ENCODE measurements around the gene SPACA7. TPM values are rescaled to one million over a fixed set of nuclear protein-coding genes. Genes with fewer than 3 reads are reported as not detected.

Gene SPACA7
- total and polyA plus RNA-seq, 10 of the 15 experiments (the other 5 are each of a cell fraction or from before 2014, with no cell fraction given), result not detected

DNA sequence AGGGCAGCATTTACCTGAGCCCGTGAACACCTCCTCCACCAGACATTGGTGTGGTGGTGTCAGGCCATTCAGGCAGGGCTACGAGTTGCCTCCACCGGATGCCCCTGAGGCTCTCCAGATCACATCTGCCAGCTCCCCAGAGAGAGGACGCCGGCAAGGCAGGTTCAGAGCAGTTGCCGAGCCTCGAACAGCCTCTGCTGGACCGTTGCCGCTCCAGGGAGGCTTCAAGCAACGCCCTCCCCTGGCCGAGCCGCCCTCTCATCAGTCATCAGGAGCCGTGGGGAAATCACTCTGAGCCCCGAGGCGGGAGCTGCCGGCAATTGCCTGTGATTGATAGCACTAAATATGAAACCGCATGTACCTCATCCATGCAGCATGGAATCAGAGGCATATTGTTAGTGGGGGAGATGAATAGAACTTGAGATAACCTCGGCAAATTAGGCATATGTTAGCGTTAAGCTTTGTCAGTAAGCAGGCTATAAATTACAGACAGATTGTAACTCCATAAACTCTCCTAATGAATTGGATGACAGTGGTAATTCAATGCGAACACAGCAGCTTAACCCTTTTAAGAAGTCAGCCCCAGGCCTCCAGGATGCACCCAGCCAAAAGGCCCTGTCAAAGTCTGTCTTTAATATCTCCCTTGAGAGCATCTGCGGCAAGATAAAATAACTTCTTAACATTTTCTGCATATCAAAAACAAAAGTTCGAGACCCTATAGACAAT lies 29.8 kb upstream of the SPACA7 start:
- Histone ChIP-seq H3K4me1 (ENCODE audit: control insufficient read depth, insufficient read depth, low read length) (no peaks in the 10 kb centered on the region), H4K20me1 (ENCODE audit: control insufficient read depth, insufficient read depth) (no peaks in the 10 kb centered on the region), H3K27me3 (replicated peaks in 1 of 2; ENCODE audit: control insufficient read depth in 2 of 2, insufficient read depth in 2 of 2, low read length in 1 of 2) (0 out of 4 replicates have a peak, but pooled peaks cover 0 to 1% of the 10 kb centered on the region in 2 experiments), H2AFZ (ENCODE audit: control insufficient read depth, low read depth, low read length) (no peak overlapping the region), H3K27ac (ENCODE audit: control insufficient read depth, insufficient read depth) (no peak overlapping the region), H3K79me2 (ENCODE audit: control insufficient read depth, insufficient read depth, low read length) (no peaks in the 10 kb centered on the region), H3K9ac (ENCODE audit: control insufficient read depth, insufficient read depth, low read length) (no peak overlapping the region), H3K4me3 (no peak overlapping the region), H3K9me3 (replicated peaks; ENCODE audit: control insufficient read depth, insufficient read depth, low read length) (no peaks in the 10 kb centered on the region), H3K36me3 (ENCODE audit: control insufficient read depth in 2 of 2, insufficient read depth in 2 of 2, low read length in 1 of 2) (no peaks in the 10 kb centered on the region), H3K4me2 (ENCODE audit: control insufficient read depth, insufficient read depth) (no peak overlapping the region)
- intact Hi-C loops (cut with micrococcal nuclease; ENCODE audit: unreplicated experiment), result no loop called here
- no TSS peak for BruUV-seq (replicated peaks)
- SMC1A ChIA-PET (ENCODE audit: uncharacterized antibody, unreplicated experiment), result no interaction called here
- POLR2A ChIA-PET, result no interaction called here
- CTCF ChIA-PET, result no interaction called here
- 11% methylated on average over 22 of the region's 22 CpGs for WGBS (ENCODE audit: insufficient coverage, insufficient replicate concordance, low lambda C conversion rate, missing lambda C conversion rate)
- RAD21 ChIA-PET (ENCODE audit: unreplicated experiment), result no interaction called here
- in situ Hi-C loops (cut with MboI), result no loop called here
- no peak for FAIRE-seq
- ATAC-seq, result no peak
- DNase-seq (ENCODE audit: low read depth, low spot score), result no peak
- TF ChIP-seq MXI1 (IDR thresholded peaks at IDR 0.05; ENCODE audit: low read depth, low read length) (no peak), ATF7 (IDR thresholded peaks at IDR 0.05; ENCODE audit: low read depth) (no peak), SPI1 (IDR thresholded peaks at IDR 0.05; ENCODE audit: borderline replicate concordance, insufficient read depth, low read depth, low read length) (no peak), ZNF217 (IDR thresholded peaks at IDR 0.05) (no peak), NFXL1 (IDR thresholded peaks at IDR 0.05; ENCODE audit: borderline replicate concordance) (no peak), ESRRA (IDR thresholded peaks at IDR 0.05; ENCODE audit: low read length) (no peak), DPF2 (IDR thresholded peaks at IDR 0.05) (no peak), NR2F1 (conservative IDR thresholded peaks at IDR 0.05) (no peak)
- TF ChIP-seq, protein P1, sequence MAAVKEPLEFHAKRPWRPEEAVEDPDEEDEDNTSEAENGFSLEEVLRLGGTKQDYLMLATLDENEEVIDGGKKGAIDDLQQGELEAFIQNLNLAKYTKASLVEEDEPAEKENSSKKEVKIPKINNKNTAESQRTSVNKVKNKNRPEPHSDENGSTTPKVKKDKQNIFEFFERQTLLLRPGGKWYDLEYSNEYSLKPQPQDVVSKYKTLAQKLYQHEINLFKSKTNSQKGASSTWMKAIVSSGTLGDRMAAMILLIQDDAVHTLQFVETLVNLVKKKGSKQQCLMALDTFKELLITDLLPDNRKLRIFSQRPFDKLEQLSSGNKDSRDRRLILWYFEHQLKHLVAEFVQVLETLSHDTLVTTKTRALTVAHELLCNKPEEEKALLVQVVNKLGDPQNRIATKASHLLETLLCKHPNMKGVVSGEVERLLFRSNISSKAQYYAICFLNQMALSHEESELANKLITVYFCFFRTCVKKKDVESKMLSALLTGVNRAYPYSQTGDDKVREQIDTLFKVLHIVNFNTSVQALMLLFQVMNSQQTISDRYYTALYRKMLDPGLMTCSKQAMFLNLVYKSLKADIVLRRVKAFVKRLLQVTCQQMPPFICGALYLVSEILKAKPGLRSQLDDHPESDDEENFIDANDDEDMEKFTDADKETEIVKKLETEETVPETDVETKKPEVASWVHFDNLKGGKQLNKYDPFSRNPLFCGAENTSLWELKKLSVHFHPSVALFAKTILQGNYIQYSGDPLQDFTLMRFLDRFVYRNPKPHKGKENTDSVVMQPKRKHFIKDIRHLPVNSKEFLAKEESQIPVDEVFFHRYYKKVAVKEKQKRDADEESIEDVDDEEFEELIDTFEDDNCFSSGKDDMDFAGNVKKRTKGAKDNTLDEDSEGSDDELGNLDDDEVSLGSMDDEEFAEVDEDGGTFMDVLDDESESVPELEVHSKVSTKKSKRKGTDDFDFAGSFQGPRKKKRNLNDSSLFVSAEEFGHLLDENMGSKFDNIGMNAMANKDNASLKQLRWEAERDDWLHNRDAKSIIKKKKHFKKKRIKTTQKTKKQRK (IDR thresholded peaks at IDR 0.05; ENCODE audit: low read depth, low read length), result no peak
- TF ChIP-seq, protein P2, sequence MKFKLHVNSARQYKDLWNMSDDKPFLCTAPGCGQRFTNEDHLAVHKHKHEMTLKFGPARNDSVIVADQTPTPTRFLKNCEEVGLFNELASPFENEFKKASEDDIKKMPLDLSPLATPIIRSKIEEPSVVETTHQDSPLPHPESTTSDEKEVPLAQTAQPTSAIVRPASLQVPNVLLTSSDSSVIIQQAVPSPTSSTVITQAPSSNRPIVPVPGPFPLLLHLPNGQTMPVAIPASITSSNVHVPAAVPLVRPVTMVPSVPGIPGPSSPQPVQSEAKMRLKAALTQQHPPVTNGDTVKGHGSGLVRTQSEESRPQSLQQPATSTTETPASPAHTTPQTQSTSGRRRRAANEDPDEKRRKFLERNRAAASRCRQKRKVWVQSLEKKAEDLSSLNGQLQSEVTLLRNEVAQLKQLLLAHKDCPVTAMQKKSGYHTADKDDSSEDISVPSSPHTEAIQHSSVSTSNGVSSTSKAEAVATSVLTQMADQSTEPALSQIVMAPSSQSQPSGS (IDR thresholded peaks at IDR 0.05; ENCODE audit: low read length), result no peak
- TF ChIP-seq, protein P3, sequence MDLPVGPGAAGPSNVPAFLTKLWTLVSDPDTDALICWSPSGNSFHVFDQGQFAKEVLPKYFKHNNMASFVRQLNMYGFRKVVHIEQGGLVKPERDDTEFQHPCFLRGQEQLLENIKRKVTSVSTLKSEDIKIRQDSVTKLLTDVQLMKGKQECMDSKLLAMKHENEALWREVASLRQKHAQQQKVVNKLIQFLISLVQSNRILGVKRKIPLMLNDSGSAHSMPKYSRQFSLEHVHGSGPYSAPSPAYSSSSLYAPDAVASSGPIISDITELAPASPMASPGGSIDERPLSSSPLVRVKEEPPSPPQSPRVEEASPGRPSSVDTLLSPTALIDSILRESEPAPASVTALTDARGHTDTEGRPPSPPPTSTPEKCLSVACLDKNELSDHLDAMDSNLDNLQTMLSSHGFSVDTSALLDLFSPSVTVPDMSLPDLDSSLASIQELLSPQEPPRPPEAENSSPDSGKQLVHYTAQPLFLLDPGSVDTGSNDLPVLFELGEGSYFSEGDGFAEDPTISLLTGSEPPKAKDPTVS (IDR thresholded peaks at IDR 0.05; ENCODE audit: low read depth, low read length), result no peak
- TF ChIP-seq, protein P4, sequence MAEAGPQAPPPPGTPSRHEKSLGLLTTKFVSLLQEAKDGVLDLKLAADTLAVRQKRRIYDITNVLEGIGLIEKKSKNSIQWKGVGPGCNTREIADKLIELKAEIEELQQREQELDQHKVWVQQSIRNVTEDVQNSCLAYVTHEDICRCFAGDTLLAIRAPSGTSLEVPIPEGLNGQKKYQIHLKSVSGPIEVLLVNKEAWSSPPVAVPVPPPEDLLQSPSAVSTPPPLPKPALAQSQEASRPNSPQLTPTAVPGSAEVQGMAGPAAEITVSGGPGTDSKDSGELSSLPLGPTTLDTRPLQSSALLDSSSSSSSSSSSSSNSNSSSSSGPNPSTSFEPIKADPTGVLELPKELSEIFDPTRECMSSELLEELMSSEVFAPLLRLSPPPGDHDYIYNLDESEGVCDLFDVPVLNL (IDR thresholded peaks at IDR 0.05; ENCODE audit: low read depth, low read length), result no peak
